Esophagus (tissue), 2 donors: Measurements from ENCODE around the gene NOCT. TPM values are rescaled to one million over a fixed set of nuclear protein-coding genes. Genes with fewer than 3 reads are reported as not detected.
A peak's percentile ranks its signal among the peaks of the same experiment; 100 is the strongest.

ENCODE experiments used
- H3K27ac ChIP-seq, 2 donors: one replicate each; pipeline ENCODE4 v1.5.1; 2013; ENCODE audit warnings: low read depth in 2 of 2, mild to moderate bottlenecking in 2 of 2, inconsistent platforms in 1 of 2, low read length in 1 of 2, moderate library complexity in 1 of 2
- H3K27me3 ChIP-seq, 2 donors: one replicate each; pipeline ENCODE4 v1.6.1; 2013; ENCODE audit warnings: low read length in 2 of 2, control low read depth in 1 of 2, mild to moderate bottlenecking in 1 of 2; ENCODE audit not compliant: insufficient read depth in 2 of 2, control insufficient read depth in 1 of 2
- H3K36me3 ChIP-seq, 2 donors: one replicate each; pipeline ENCODE4 v1.6.1; 2013; ENCODE audit warnings: low read length in 1 of 2; ENCODE audit not compliant: control insufficient read depth in 2 of 2, insufficient read depth in 2 of 2
- H3K4me1 ChIP-seq, 2 donors: one replicate each; pipeline ENCODE4 v1.6.1; 2013; ENCODE audit warnings: low read length in 1 of 2; ENCODE audit not compliant: control insufficient read depth in 2 of 2, insufficient read depth in 2 of 2
- H3K4me3 ChIP-seq, 2 donors: one replicate each; pipeline ENCODE4 v1.5.1; 2013; ENCODE audit warnings: low read length in 2 of 2, mild to moderate bottlenecking in 2 of 2, low read depth in 1 of 2, moderate library complexity in 1 of 2
- H3K9me3 ChIP-seq, 2 donors: one replicate each; pipeline ENCODE4 v1.6.1; 2013; ENCODE audit warnings: mild to moderate bottlenecking in 2 of 2, low read depth in 1 of 2, low read length in 1 of 2, moderate library complexity in 1 of 2; ENCODE audit not compliant: control insufficient read depth in 2 of 2, insufficient read depth in 1 of 2
- WGBS, 2 donors: extraction: QIAGEN DNeasy Blood & Tissue Kit; methylation state at CpG; one replicate each; pipeline ENCODE4 v1.1.7; 2013; 5-methylcytosine and 5-hydroxymethylcytosine counted together
- polyA plus RNA-seq, 2 donors: library from polyadenylated mRNA; stranded (reverse); fragments of 200-250 nt; gene quantifications; one replicate each; pipeline ENCODE4 v1.2.3, GENCODE V29; 2013
- donor health status: healthy with polysubstance abuse.
- donor health status: Bipolar disorder and iron deficiency.

The NOCT gene
- 1 to 10 TPM; 1.8 to 2.2 TPM for polyA plus RNA-seq

- H3K4me3 ChIP-seq: peak within 1 kb of the TSS; percentile 77 to 78
- H3K4me1 ChIP-seq: no peaks in the 10 kb centered on the region
- H3K9me3 ChIP-seq: no peaks in the 10 kb centered on the region
- H3K27me3 ChIP-seq: no peaks in the 10 kb centered on the region
- H3K36me3 ChIP-seq: no peaks in the 10 kb centered on the region
- peak within 1 kb of the TSS; percentile 84 to 91 for H3K27ac ChIP-seq
- 0% methylated on average over 62 of the region's 62 CpGs for WGBS, 2 donors
These were observed at the start of gene NOCT for GRCh38 chr4:139015269-139015947. NOCT (plus strand) TSS chr4:139015781; CDS start chr4:139015982, 201 bp downstream.

GRCh38 chr4:138967313-138967712 is 48.3 kb upstream of the NOCT start:
- 51 to 60% methylated on average over 3 of the region's 3 CpGs for WGBS, 2 donors
- H3K9me3 ChIP-seq: no peaks in the 10 kb centered on the region
- no peak overlapping the region for H3K27ac ChIP-seq
- no peak overlapping the region for H3K4me3 ChIP-seq
- H3K36me3 ChIP-seq: no peaks in the 10 kb centered on the region
- no peaks in the 10 kb centered on the region for H3K27me3 ChIP-seq
- H3K4me1 ChIP-seq: no peaks in the 10 kb centered on the region

GRCh38 chr4:138972956-138973801 is 42.4 kb upstream of the NOCT start:
- Histone ChIP-seq H3K27ac (no peak overlapping the region), H3K36me3 (no peaks in the 10 kb centered on the region), H3K4me3 (no peak overlapping the region), H3K4me1 (no peaks in the 10 kb centered on the region), H3K9me3 (no peaks in the 10 kb centered on the region), H3K27me3 (no peaks in the 10 kb centered on the region)
- WGBS, 2 donors: 69 to 70% methylated on average over 9 of the region's 9 CpGs

DNA sequence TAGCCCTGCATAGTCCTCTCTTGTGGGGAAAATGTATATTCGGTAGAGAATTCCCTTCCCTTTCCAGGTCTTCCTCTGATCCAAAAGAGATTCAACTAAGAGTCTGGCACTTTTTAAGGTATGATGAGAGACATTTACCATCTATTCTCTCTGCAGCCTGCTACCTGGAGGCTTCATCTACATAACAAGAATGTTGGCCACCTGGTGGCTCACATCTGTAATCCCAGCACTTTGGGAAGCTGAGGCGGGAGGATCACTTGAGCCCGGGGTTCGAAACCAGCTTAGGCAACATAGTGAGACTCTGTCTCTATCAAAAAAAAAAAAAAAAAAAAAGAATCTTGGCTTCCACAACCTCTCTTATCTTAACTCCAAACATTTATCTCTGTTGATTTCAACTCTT is 40.4 kb upstream of the NOCT start:
- no peaks in the 10 kb centered on the region for H3K4me1 ChIP-seq
- H3K27me3 ChIP-seq: no peaks in the 10 kb centered on the region
- H3K4me3 ChIP-seq: no peak overlapping the region
- WGBS, 2 donors: 77 to 82% methylated on average over 4 of the region's 4 CpGs
- H3K9me3 ChIP-seq: no peaks in the 10 kb centered on the region
- H3K27ac ChIP-seq: no peak overlapping the region
- no peaks in the 10 kb centered on the region for H3K36me3 ChIP-seq

DNA sequence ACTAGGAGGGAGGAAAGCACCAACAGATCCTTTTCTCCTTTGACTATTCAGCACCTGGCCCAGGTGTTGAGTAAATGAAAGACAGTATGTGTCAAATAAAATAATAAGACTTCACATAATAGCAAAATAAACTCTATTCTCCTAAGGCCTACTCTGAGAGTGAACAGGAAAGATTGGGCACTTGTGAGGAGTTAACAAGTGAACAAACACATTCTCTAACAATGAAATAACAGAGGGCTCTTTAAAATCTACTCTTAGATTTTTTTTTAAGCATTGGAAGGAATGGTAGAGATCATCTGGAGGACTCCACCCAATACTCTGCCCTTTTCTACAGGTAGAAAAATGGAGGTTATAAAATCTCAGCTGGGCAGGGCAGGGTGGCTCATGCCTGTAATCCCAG is 39.1 kb upstream of the NOCT start:
- Histone ChIP-seq H3K36me3 (no peaks in the 10 kb centered on the region), H3K4me1 (no peaks in the 10 kb centered on the region), H3K27me3 (no peaks in the 10 kb centered on the region), H3K27ac (no peak overlapping the region), H3K9me3 (no peaks in the 10 kb centered on the region), H3K4me3 (no peak overlapping the region)

DNA sequence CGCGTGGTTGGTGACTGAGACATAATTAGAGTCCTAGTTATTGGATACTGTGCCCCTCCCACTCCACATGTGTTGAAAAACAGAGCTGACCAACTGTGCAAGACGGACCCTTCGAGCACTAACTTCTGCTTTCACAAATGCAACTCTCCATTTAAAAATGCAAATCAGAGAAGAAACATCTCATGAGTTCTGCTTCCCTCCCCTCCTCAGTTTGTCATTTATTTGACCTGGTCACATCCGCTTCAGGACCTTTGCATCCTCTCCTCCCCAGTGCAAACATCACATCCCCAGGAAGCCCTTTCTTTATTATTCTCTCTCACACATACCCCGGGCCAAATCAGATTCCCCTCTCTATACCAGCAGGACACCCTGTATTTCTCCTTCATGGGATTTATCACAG is 38.1 kb upstream of the NOCT start:
- 69 to 76% methylated on average over 6 of the region's 6 CpGs for WGBS, 2 donors
- Histone ChIP-seq H3K4me3 (no peak overlapping the region), H3K36me3 (no peaks in the 10 kb centered on the region), H3K9me3 (no peaks in the 10 kb centered on the region), H3K27me3 (no peaks in the 10 kb centered on the region), H3K27ac (no peak overlapping the region), H3K4me1 (no peaks in the 10 kb centered on the region)

DNA sequence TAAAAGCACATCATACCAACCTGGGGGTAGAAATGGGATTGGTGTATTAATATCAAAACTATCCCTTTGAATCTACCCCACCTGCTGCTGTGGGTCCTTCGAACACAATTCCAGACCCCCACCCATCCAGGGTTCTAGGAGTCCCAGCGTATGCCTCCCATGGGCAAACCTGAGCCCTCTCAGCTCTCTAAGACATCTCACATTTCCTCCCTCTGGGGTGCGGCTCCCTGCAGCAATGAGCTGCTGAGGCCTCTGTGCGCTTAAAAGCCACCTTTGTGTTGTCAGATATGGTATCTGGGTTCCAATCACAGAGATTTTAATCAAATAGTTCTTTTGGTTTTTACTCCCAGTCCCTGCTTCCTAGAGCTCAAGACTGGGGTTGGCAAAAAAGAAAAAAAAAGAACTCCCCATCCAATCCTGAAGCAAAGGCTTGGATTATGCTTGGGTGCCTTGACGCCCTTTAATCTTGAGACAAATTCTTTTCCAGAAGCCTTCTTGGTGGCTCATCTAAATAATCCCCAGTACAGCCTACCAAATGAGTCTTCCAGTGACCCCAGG is 37.5 kb upstream of the NOCT start:
- Histone ChIP-seq H3K36me3 (no peaks in the 10 kb centered on the region), H3K4me3 (no peak overlapping the region), H3K4me1 (no peaks in the 10 kb centered on the region), H3K27ac (no peak overlapping the region), H3K9me3 (no peaks in the 10 kb centered on the region), H3K27me3 (no peaks in the 10 kb centered on the region)
- WGBS, 2 donors: 84 to 87% methylated on average over 5 of the region's 5 CpGs

GRCh38 chr4:138978600-138978999 is 37.0 kb upstream of the NOCT start:
- Histone ChIP-seq H3K9me3 (no peaks in the 10 kb centered on the region), H3K4me1 (no peaks in the 10 kb centered on the region), H3K27me3 (no peaks in the 10 kb centered on the region), H3K36me3 (no peaks in the 10 kb centered on the region), H3K27ac (no peak overlapping the region), H3K4me3 (no peak overlapping the region)
- 66 to 69% methylated on average over 3 of the region's 3 CpGs for WGBS, 2 donors

GRCh38 chr4:138979742-138980141 is 35.8 kb upstream of the NOCT start:
- H3K4me1 ChIP-seq: no peaks in the 10 kb centered on the region
- no peaks in the 10 kb centered on the region for H3K27me3 ChIP-seq

More at GRCh38 chr4:138979742-138980141, 35.8 kb upstream of the NOCT start:
- Histone ChIP-seq H3K36me3 (no peaks in the 10 kb centered on the region), H3K4me3 (no peak overlapping the region), H3K9me3 (no peaks in the 10 kb centered on the region), H3K27ac (no peak overlapping the region)
- WGBS, 2 donors: 81 to 82% methylated on average over 2 of the region's 2 CpGs
